ENCODE data around the gene PFKP. TPM values are rescaled to one million over a fixed set of nuclear protein-coding genes. Genes with fewer than 3 reads are reported as not detected.

Gene PFKP
- total RNA-seq, 1 donor from 2014 or later = 52.3 TPM

- H3K4me3 Mint-ChIP-seq (ENCODE audit: unreplicated experiment) = peak overlapping the region; percentile 59
- peaks cover 5% of the 10 kb centered on the region for H3K27me3 Mint-ChIP-seq (ENCODE audit: unreplicated experiment)
- DNase-seq (ENCODE audit: low spot score) = no peak
- no peaks in the 10 kb centered on the region for H3K4me1 Mint-ChIP-seq (ENCODE audit: unreplicated experiment)
- H3K36me3 Mint-ChIP-seq (ENCODE audit: low read depth, unreplicated experiment) = peaks cover 35% of the 10 kb centered on the region
- H3K27ac Mint-ChIP-seq (ENCODE audit: unreplicated experiment) = peak overlapping the region; percentile 1
- no peaks in the 10 kb centered on the region for H3K9me3 Mint-ChIP-seq (ENCODE audit: unreplicated experiment)
- TF ChIP-seq, protein P1, sequence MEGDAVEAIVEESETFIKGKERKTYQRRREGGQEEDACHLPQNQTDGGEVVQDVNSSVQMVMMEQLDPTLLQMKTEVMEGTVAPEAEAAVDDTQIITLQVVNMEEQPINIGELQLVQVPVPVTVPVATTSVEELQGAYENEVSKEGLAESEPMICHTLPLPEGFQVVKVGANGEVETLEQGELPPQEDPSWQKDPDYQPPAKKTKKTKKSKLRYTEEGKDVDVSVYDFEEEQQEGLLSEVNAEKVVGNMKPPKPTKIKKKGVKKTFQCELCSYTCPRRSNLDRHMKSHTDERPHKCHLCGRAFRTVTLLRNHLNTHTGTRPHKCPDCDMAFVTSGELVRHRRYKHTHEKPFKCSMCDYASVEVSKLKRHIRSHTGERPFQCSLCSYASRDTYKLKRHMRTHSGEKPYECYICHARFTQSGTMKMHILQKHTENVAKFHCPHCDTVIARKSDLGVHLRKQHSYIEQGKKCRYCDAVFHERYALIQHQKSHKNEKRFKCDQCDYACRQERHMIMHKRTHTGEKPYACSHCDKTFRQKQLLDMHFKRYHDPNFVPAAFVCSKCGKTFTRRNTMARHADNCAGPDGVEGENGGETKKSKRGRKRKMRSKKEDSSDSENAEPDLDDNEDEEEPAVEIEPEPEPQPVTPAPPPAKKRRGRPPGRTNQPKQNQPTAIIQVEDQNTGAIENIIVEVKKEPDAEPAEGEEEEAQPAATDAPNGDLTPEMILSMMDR (IDR thresholded peaks at IDR 0.05; ENCODE audit: unreplicated experiment) = no peak
Observed at GRCh38 chr10:3110782-3111620, 43.7 kb downstream of the PFKP start.

DNA sequence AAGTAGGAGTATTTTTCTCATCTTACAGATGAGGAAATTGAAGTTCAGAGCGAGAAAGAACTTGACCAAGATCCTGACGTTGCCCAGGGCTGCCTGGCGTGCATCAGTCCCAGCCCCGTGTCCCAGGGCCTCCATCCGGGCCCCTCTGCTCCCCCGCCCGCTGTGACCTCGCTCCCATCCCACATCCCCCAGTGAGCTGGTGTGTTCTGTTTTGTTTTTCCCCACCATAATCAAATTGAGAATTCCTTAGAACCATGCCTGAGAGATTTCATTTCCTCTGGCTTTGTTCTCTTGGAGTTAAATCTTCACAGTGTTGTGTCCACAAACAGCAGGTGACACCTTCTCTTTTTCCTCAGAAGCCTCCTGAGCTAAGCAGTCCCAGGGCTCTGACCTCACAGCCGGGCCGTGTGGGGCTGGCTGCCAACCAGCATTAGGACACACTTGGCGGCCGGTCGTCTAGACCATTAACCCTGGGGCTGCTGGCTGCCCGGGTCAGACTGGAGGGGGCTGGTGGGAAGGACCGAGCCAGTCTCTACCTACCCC is 44.3 kb downstream of the PFKP start:
- Mint-ChIP-seq H3K4me3 (ENCODE audit: unreplicated experiment) (no peak overlapping the region), H3K27ac (ENCODE audit: unreplicated experiment) (no peak overlapping the region)

DNA sequence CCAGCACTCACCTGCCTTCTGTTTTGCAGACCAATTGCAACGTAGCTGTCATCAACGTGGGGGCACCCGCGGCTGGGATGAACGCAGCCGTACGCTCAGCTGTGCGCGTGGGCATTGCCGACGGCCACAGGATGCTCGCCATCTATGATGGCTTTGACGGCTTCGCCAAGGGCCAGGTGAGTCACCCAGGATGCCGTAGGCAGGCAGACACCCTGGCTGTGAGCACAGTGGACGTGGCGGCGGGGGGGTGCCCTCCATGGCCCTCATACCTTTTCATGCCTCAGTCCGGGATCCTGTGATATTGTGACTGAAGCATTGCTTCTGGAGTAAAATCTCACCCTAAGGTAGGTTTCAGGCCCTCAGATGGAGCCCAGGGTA is 46.0 kb downstream of the PFKP start:
- H3K27me3 Mint-ChIP-seq (ENCODE audit: unreplicated experiment) = peaks cover 5% of the 10 kb centered on the region
- no peak overlapping the region for H3K27ac Mint-ChIP-seq (ENCODE audit: unreplicated experiment)
- no peak for DNase-seq (ENCODE audit: low spot score)
- H3K9me3 Mint-ChIP-seq (ENCODE audit: unreplicated experiment) = no peaks in the 10 kb centered on the region
- H3K36me3 Mint-ChIP-seq (ENCODE audit: low read depth, unreplicated experiment) = peaks cover 44% of the 10 kb centered on the region
- H3K4me3 Mint-ChIP-seq (ENCODE audit: unreplicated experiment) = no peak overlapping the region
- H3K4me1 Mint-ChIP-seq (ENCODE audit: unreplicated experiment) = no peaks in the 10 kb centered on the region
- TF ChIP-seq, protein P1 (IDR thresholded peaks at IDR 0.05; ENCODE audit: unreplicated experiment) = no peak

More for the DNA sequence above, 44.3 kb downstream of the PFKP start:
- TF ChIP-seq, protein P1 (IDR thresholded peaks at IDR 0.05; ENCODE audit: unreplicated experiment) = no peak
- Mint-ChIP-seq H3K4me1 (ENCODE audit: unreplicated experiment) (no peaks in the 10 kb centered on the region), H3K36me3 (ENCODE audit: low read depth, unreplicated experiment) (peaks cover 42% of the 10 kb centered on the region), H3K9me3 (ENCODE audit: unreplicated experiment) (no peaks in the 10 kb centered on the region), H3K27me3 (ENCODE audit: unreplicated experiment) (peaks cover 5% of the 10 kb centered on the region)
- DNase-seq (ENCODE audit: low spot score) = no peak

DNA sequence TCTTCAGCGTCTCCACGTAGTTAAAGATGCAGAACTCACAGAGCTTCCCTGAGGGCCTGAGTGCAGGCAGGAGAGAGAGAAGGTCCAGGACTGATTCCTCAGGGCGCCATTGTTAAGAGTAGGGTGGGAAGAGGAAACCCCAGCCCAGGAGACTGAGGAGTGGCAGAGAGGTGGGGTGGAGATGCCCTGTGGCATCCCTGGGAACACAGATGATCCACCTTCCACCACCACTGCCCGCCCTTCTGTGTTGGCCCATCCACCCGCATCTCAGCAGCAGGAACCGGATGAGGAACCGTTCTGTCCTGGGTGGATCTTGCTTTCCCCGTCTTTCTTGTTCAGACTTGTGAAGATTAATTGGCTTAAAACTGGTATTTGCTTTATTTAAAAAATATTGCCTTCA is 48.3 kb downstream of the PFKP start:
- Mint-ChIP-seq H3K9me3 (ENCODE audit: unreplicated experiment) (no peaks in the 10 kb centered on the region), H3K36me3 (ENCODE audit: low read depth, unreplicated experiment) (peaks cover 44% of the 10 kb centered on the region), H3K27me3 (ENCODE audit: unreplicated experiment) (peaks cover 1% of the 10 kb centered on the region), H3K4me1 (ENCODE audit: unreplicated experiment) (no peaks in the 10 kb centered on the region), H3K27ac (ENCODE audit: unreplicated experiment) (no peak overlapping the region), H3K4me3 (ENCODE audit: unreplicated experiment) (no peak overlapping the region)
- TF ChIP-seq, protein P1 (IDR thresholded peaks at IDR 0.05; ENCODE audit: unreplicated experiment) = no peak
- no peak for DNase-seq (ENCODE audit: low spot score)

- no peak overlapping the region for H3K4me3 Mint-ChIP-seq (ENCODE audit: unreplicated experiment)
- H3K36me3 Mint-ChIP-seq (ENCODE audit: low read depth, unreplicated experiment) = peaks cover 38% of the 10 kb centered on the region
- DNase-seq (ENCODE audit: low spot score) = no peak
- H3K27ac Mint-ChIP-seq (ENCODE audit: unreplicated experiment) = no peak overlapping the region
- H3K27me3 Mint-ChIP-seq (ENCODE audit: unreplicated experiment) = peaks cover 1% of the 10 kb centered on the region
- TF ChIP-seq, protein P1 (IDR thresholded peaks at IDR 0.05; ENCODE audit: unreplicated experiment) = no peak
- no peaks in the 10 kb centered on the region for H3K9me3 Mint-ChIP-seq (ENCODE audit: unreplicated experiment)
- no peaks in the 10 kb centered on the region for H3K4me1 Mint-ChIP-seq (ENCODE audit: unreplicated experiment)
Observed at GRCh38 chr10:3116508-3117100, 49.3 kb downstream of the PFKP start.

Measured in endothelial cell (in vitro differentiated cells).